MG63 (cell line): ENCODE measurements around the gene DUS2. TPM values are rescaled to one million over a fixed set of nuclear protein-coding genes. Genes with fewer than 3 reads are reported as not detected.
A peak's percentile ranks its signal among the peaks of the same experiment; 100 is the strongest.

Experiments
- DNase-seq: peaks from one replicate; pipeline ENCODE4 v3.0.0-alpha.2; 2020
- H3K27me3 ChIP-seq: fragments of 250-450 bp; sonication (Bioruptor Pico); 2 replicates; pipeline ENCODE4 v1.5.1; 2020; ENCODE audit warnings: mild to moderate bottlenecking, moderate library complexity
- H3K36me3 ChIP-seq: fragments of 250-450 bp; sonication (Bioruptor Pico); 2 replicates; pipeline ENCODE4 v1.5.1; 2020; ENCODE audit warnings: mild to moderate bottlenecking, moderate library complexity
- H3K4me3 ChIP-seq: fragments of 250-450 bp; sonication (Bioruptor Pico); 2 replicates; pipeline ENCODE4 v1.5.1; 2020; ENCODE audit warnings: mild to moderate bottlenecking, moderate library complexity
- H3K9me3 ChIP-seq: fragments of 250-450 bp; sonication (Bioruptor Pico); 2 replicates; pipeline ENCODE4 v1.5.1; 2020; ENCODE audit warnings: mild to moderate bottlenecking, moderate library complexity
- total RNA-seq: library from RNA; depleted of rRNA; stranded (reverse); fragments of >200 nt; shearing (Covaris generic); gene quantifications from 2 replicates; pipeline ENCODE4 v1.2.3, GENCODE V29; 2014; ENCODE audit warnings: low replicate concordance; rRNA removed

Gene DUS2
- total RNA-seq = 16.9 and 25.0 TPM in 2 replicates

- DNase-seq = peak; percentile 82
- Histone ChIP-seq H3K27me3 (no peaks in the 10 kb centered on the region), H3K36me3 (peaks cover 3% of the 10 kb centered on the region; the same call in 1 of the 2 replicates), H3K9me3 (no peaks in the 10 kb centered on the region), H3K4me3 (peak within 1 kb of the TSS; percentile 91)
These were observed at the start of gene DUS2, which contains the start of gene DDX28 for GRCh38 chr16:68022728-68023537. TSS of gene DUS2 (plus strand) at chr16:68023284. CDS start at chr16:68038024, 14,740 bp downstream. TSS of gene DDX28 (minus strand) at chr16:68023232. CDS start at chr16:68023202, 30 bp downstream.

- H3K36me3 ChIP-seq = no peaks in the 10 kb centered on the region
- no peak for DNase-seq
- no peaks in the 10 kb centered on the region for H3K9me3 ChIP-seq
- H3K4me3 ChIP-seq = no peak overlapping the region
- H3K27me3 ChIP-seq = no peaks in the 10 kb centered on the region
These were observed 47.6 kb upstream of the DUS2 start for GRCh38 chr16:67975321-67976105.

- no peaks in the 10 kb centered on the region for H3K36me3 ChIP-seq
- no peak overlapping the region for H3K4me3 ChIP-seq
- no peaks in the 10 kb centered on the region for H3K9me3 ChIP-seq
- DNase-seq = no peak
- no peaks in the 10 kb centered on the region for H3K27me3 ChIP-seq
These were observed 46.9 kb upstream of the DUS2 start for GRCh38 chr16:67976205-67976604.

- DNase-seq = no peak
- no peaks in the 10 kb centered on the region for H3K36me3 ChIP-seq
- H3K9me3 ChIP-seq = no peaks in the 10 kb centered on the region
These were observed 46.1 kb upstream of the DUS2 start for GRCh38 chr16:67977005-67977404.

GRCh38 chr16:67977469-67978227 lies 45.4 kb upstream of the DUS2 start:
- Histone ChIP-seq H3K27me3 (no peaks in the 10 kb centered on the region), H3K9me3 (no peaks in the 10 kb centered on the region)
- DNase-seq = no peak

More at GRCh38 chr16:67977005-67977404, 46.1 kb upstream of the DUS2 start:
- Histone ChIP-seq H3K27me3 (no peaks in the 10 kb centered on the region), H3K4me3 (no peak overlapping the region)

GRCh38 chr16:67979955-67980678 lies 43.0 kb upstream of the DUS2 start, which contains the start of gene DPEP3:
TSS of gene DPEP3 (minus strand) at chr16:67980499. CDS start at chr16:67980380, 119 bp downstream.
- no peaks in the 10 kb centered on the region for H3K27me3 ChIP-seq
- H3K4me3 ChIP-seq = no peak within 1 kb of the TSS
- H3K36me3 ChIP-seq = no peaks in the 10 kb centered on the region
- DNase-seq = no peak
- H3K9me3 ChIP-seq = no peaks in the 10 kb centered on the region

More at GRCh38 chr16:67977469-67978227, 45.4 kb upstream of the DUS2 start:
- no peak overlapping the region for H3K4me3 ChIP-seq
- no peaks in the 10 kb centered on the region for H3K36me3 ChIP-seq

- Histone ChIP-seq H3K36me3 (no peaks in the 10 kb centered on the region), H3K4me3 (no peak overlapping the region), H3K27me3 (no peaks in the 10 kb centered on the region), H3K9me3 (no peaks in the 10 kb centered on the region)
- no peak for DNase-seq
These were observed 40.9 kb upstream of the DUS2 start for GRCh38 chr16:67982011-67982696.

- H3K9me3 ChIP-seq = no peaks in the 10 kb centered on the region
- no peaks in the 10 kb centered on the region for H3K36me3 ChIP-seq
- H3K27me3 ChIP-seq = no peaks in the 10 kb centered on the region
- no peak for DNase-seq
- no peak overlapping the region for H3K4me3 ChIP-seq
These were observed 36.1 kb upstream of the DUS2 start for GRCh38 chr16:67986949-67987348.

GRCh38 chr16:67987460-67988160 lies 35.5 kb upstream of the DUS2 start:
- no peak for DNase-seq
- H3K4me3 ChIP-seq = no peak overlapping the region
- no peaks in the 10 kb centered on the region for H3K9me3 ChIP-seq
- H3K36me3 ChIP-seq = no peaks in the 10 kb centered on the region
- H3K27me3 ChIP-seq = no peaks in the 10 kb centered on the region

GRCh38 chr16:67988675-67989074 lies 34.4 kb upstream of the DUS2 start:
- Histone ChIP-seq H3K27me3 (no peaks in the 10 kb centered on the region), H3K4me3 (no peak overlapping the region), H3K9me3 (no peaks in the 10 kb centered on the region), H3K36me3 (no peaks in the 10 kb centered on the region)
- no peak for DNase-seq

GRCh38 chr16:67989322-67990017 lies 33.6 kb upstream of the DUS2 start:
- no peaks in the 10 kb centered on the region for H3K27me3 ChIP-seq
- H3K4me3 ChIP-seq = no peak overlapping the region
- no peaks in the 10 kb centered on the region for H3K36me3 ChIP-seq
- no peak for DNase-seq
- no peaks in the 10 kb centered on the region for H3K9me3 ChIP-seq

- Histone ChIP-seq H3K27me3 (no peaks in the 10 kb centered on the region), H3K9me3 (no peaks in the 10 kb centered on the region), H3K36me3 (no peaks in the 10 kb centered on the region), H3K4me3 (no peak overlapping the region)
- no peak for DNase-seq
These were observed 33.1 kb upstream of the DUS2 start for GRCh38 chr16:67990018-67990386.

- no peak for DNase-seq
- H3K4me3 ChIP-seq = no peak overlapping the region
- no peaks in the 10 kb centered on the region for H3K27me3 ChIP-seq
- no peaks in the 10 kb centered on the region for H3K36me3 ChIP-seq
- no peaks in the 10 kb centered on the region for H3K9me3 ChIP-seq
These were observed 30.4 kb upstream of the DUS2 start for GRCh38 chr16:67992661-67993206.
